Measurements from ENCODE around the gene COLEC11.

DNA sequence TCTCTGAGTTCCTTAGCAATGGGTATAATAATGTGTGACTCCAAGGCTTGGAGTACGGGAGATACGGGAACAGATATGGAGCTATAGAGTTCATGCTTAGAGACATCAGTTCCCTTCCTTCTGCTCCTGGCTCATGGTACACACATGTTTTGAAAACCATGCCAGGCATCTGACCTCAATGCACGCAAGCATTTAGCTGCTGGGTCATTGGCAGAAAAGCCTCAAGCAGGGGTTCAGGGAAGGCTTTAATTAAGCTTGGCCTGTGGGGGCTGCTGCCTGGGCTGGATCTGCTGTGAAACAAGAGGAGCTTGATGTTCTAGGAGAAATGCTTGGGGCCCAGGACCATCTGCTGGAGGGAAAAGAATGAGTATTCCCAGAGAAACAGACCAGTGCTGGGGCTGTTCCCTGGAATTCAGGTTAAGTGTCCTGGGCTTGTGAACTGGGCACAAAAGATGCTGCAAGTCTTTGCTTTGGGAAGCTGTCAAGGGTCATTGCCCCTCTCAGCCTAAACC, 66.3 kb downstream of the COLEC11 start:
- TF ChIP-seq, protein P1, sequence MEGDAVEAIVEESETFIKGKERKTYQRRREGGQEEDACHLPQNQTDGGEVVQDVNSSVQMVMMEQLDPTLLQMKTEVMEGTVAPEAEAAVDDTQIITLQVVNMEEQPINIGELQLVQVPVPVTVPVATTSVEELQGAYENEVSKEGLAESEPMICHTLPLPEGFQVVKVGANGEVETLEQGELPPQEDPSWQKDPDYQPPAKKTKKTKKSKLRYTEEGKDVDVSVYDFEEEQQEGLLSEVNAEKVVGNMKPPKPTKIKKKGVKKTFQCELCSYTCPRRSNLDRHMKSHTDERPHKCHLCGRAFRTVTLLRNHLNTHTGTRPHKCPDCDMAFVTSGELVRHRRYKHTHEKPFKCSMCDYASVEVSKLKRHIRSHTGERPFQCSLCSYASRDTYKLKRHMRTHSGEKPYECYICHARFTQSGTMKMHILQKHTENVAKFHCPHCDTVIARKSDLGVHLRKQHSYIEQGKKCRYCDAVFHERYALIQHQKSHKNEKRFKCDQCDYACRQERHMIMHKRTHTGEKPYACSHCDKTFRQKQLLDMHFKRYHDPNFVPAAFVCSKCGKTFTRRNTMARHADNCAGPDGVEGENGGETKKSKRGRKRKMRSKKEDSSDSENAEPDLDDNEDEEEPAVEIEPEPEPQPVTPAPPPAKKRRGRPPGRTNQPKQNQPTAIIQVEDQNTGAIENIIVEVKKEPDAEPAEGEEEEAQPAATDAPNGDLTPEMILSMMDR (tag by site-specific recombination; IDR thresholded peaks at IDR 0.05) = no peak
- TF ChIP-seq ZNF530 (tag by site-specific recombination; IDR thresholded peaks at IDR 0.05; ENCODE audit: low read depth) (no peak), ZBTB44 (tag by site-specific recombination; IDR thresholded peaks at IDR 0.05) (no peak), ZBTB48 (tag by site-specific recombination; IDR thresholded peaks at IDR 0.05) (no peak), ZNF544 (tag by site-specific recombination; IDR thresholded peaks at IDR 0.05) (no peak), YY1 (tag by site-specific recombination; IDR thresholded peaks at IDR 0.05) (no peak), ZNF513 (tag by site-specific recombination; IDR thresholded peaks at IDR 0.05) (no peak)
- TF ChIP-seq, protein P2, sequence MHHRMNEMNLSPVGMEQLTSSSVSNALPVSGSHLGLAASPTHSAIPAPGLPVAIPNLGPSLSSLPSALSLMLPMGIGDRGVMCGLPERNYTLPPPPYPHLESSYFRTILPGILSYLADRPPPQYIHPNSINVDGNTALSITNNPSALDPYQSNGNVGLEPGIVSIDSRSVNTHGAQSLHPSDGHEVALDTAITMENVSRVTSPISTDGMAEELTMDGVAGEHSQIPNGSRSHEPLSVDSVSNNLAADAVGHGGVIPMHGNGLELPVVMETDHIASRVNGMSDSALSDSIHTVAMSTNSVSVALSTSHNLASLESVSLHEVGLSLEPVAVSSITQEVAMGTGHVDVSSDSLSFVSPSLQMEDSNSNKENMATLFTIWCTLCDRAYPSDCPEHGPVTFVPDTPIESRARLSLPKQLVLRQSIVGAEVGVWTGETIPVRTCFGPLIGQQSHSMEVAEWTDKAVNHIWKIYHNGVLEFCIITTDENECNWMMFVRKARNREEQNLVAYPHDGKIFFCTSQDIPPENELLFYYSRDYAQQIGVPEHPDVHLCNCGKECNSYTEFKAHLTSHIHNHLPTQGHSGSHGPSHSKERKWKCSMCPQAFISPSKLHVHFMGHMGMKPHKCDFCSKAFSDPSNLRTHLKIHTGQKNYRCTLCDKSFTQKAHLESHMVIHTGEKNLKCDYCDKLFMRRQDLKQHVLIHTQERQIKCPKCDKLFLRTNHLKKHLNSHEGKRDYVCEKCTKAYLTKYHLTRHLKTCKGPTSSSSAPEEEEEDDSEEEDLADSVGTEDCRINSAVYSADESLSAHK (tag by site-specific recombination; IDR thresholded peaks at IDR 0.05) = no peak
- TF ChIP-seq, protein P3, sequence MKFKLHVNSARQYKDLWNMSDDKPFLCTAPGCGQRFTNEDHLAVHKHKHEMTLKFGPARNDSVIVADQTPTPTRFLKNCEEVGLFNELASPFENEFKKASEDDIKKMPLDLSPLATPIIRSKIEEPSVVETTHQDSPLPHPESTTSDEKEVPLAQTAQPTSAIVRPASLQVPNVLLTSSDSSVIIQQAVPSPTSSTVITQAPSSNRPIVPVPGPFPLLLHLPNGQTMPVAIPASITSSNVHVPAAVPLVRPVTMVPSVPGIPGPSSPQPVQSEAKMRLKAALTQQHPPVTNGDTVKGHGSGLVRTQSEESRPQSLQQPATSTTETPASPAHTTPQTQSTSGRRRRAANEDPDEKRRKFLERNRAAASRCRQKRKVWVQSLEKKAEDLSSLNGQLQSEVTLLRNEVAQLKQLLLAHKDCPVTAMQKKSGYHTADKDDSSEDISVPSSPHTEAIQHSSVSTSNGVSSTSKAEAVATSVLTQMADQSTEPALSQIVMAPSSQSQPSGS (tag by site-specific recombination; IDR thresholded peaks at IDR 0.05; ENCODE audit: low read depth) = no peak

Measured in HEK293 (cell line).